Fibroblast of lung (primary cell): ENCODE data around the gene SORCS2. TPM values are rescaled to one million over a fixed set of nuclear protein-coding genes. Genes with fewer than 3 reads are reported as not detected.

Experiments
- DNase-seq, 2 donors: peaks; one replicate each; pipeline versions ENCODE4 v3.0.0 to v3.0.0-alpha.2; 2010; ENCODE audit warnings: low read depth in 2 of 2
- H2AFZ ChIP-seq: 2 replicates; pipeline ENCODE4 v1.5.1; 2012; ENCODE audit warnings: low read length, control low read depth, inconsistent platforms
- H3K27ac ChIP-seq: 2 replicates; pipeline ENCODE4 v1.5.1; 2011; ENCODE audit warnings: low read length, control low read depth; ENCODE audit not compliant: insufficient read depth
- H3K27me3 ChIP-seq: 2 replicates; pipeline ENCODE4 v1.5.1; 2011; ENCODE audit warnings: mild to moderate bottlenecking, low read length; ENCODE audit not compliant: control insufficient read depth, insufficient read depth
- H3K36me3 ChIP-seq: 2 replicates; pipeline ENCODE4 v1.5.1; 2011; ENCODE audit warnings: low read length; ENCODE audit not compliant: control insufficient read depth, insufficient read depth
- H3K4me1 ChIP-seq: 2 replicates; pipeline ENCODE4 v1.5.1; 2011; ENCODE audit warnings: low read length; ENCODE audit not compliant: control insufficient read depth, insufficient read depth; ENCODE audit errors: extremely low read depth
- H3K4me2 ChIP-seq: 2 replicates; pipeline ENCODE4 v1.5.1; 2011; ENCODE audit warnings: low read length, control low read depth; ENCODE audit not compliant: insufficient read depth; ENCODE audit errors: extremely low read depth
- H3K4me3 ChIP-seq, 4 experiments: fragments of 200-600 bp in 1 of 4; sonication (generic) in 1 of 4; replicated peaks in 1 of 4; 2 replicates each; pipeline ENCODE4 v1.5.1; 2011 to 2016; ENCODE audit warnings: low read length in 4 of 4, low read depth in 3 of 4, mild to moderate bottlenecking in 3 of 4, control low read depth in 2 of 4, inconsistent platforms in 1 of 4, mixed read lengths in 1 of 4; ENCODE audit not compliant: insufficient read depth in 1 of 4; ENCODE audit errors: control extremely low read depth in 1 of 4
- H3K79me2 ChIP-seq: 2 replicates; pipeline ENCODE4 v1.5.1; 2012; ENCODE audit warnings: mild to moderate bottlenecking, low read length, inconsistent platforms; ENCODE audit not compliant: control insufficient read depth, insufficient read depth
- H3K9ac ChIP-seq: 2 replicates; pipeline ENCODE4 v1.5.1; 2011; ENCODE audit warnings: mild to moderate bottlenecking, low read length, control low read depth; ENCODE audit not compliant: insufficient read depth
- H3K9me3 ChIP-seq: 2 replicates; pipeline ENCODE4 v1.5.1; 2012; ENCODE audit warnings: low read depth, low read length; ENCODE audit not compliant: control insufficient read depth, insufficient read depth
- H4K20me1 ChIP-seq: 2 replicates; pipeline ENCODE4 v1.5.1; 2011; ENCODE audit warnings: low read length; ENCODE audit not compliant: control insufficient read depth, insufficient read depth; ENCODE audit errors: extremely low read depth
- EZH2 ChIP-seq: IDR thresholded peaks from 2 replicates; pipeline ENCODE4 v1.5.1; 2012; ENCODE audit warnings: low read length, control low read depth, mild to moderate bottlenecking; ENCODE audit errors: missing control alignments
- polyA plus RNA-seq, 2 donors: library from polyadenylated mRNA; depleted of rRNA in 1 of 2; stranded (reverse) in 1 of 2; unstranded in 1 of 2; fragments of >200 nt; gene quantifications; 2 replicates each; pipeline ENCODE4 v1.2.1, GENCODE V29; 2011 to 2012; ENCODE audit warnings: missing spikeins in 1 of 2
- total RNA-seq: library from RNA; depleted of rRNA; stranded (reverse); fragments of >200 nt; gene quantifications from 2 replicates; pipeline ENCODE4 v1.2.1, GENCODE V29; 2014
- TF ChIP-seq, protein P1 (sequence below), 2 donors: IDR thresholded peaks in 1 of 2; conservative IDR thresholded peaks in 1 of 2; 1 replicate in 1 of 2; 2 replicates in 1 of 2; pipeline ENCODE4 v1.5.1; 2011 to 2012; ENCODE audit warnings: low read length in 2 of 2, control low read depth in 1 of 2, inconsistent platforms in 1 of 2, low read depth in 1 of 2, mild to moderate bottlenecking in 1 of 2

The SORCS2 gene
- total and polyA plus RNA-seq, 2 donors (not counting 1 experiment from before 2014, with no cell fraction given) = 0.17 to 0.41 TPM

DNA sequence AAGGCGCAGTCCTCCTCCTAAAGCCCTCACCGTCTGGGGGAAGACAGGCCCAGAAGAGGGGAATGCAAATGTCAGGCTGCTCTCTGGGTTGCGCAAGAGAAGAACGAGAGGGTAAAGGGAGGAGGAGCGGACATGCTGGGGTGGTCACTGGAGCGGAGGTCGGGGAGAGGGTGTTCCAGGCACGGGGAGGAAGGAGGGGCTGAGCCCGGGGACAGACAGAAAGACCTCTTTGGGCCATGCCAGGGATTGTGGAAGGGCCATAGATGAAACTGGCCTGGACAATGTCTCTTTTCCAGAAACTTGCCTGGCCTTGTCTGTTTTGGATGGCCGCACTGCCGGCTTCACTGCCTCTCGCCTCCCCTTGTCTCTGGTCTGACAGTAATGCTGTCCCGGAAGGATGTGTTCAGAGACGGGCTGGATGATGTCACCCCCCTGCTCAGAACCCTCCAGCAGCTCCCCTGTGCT lies 121.0 kb downstream of the SORCS2 start:
- Histone ChIP-seq H3K4me2 (no peak overlapping the region), H3K4me1 (no peaks in the 10 kb centered on the region), H3K79me2 (no peaks in the 10 kb centered on the region), H3K36me3 (no peaks in the 10 kb centered on the region), H3K27me3 (no peaks in the 10 kb centered on the region), H3K4me3 (no peak overlapping the region), H3K9me3 (no peaks in the 10 kb centered on the region), H2AFZ (no peak overlapping the region), H3K27ac (no peak overlapping the region), H3K9ac (no peak overlapping the region), H4K20me1 (no peaks in the 10 kb centered on the region)
- DNase-seq = no peak
- TF ChIP-seq EZH2 = no peak
- TF ChIP-seq, protein P1, sequence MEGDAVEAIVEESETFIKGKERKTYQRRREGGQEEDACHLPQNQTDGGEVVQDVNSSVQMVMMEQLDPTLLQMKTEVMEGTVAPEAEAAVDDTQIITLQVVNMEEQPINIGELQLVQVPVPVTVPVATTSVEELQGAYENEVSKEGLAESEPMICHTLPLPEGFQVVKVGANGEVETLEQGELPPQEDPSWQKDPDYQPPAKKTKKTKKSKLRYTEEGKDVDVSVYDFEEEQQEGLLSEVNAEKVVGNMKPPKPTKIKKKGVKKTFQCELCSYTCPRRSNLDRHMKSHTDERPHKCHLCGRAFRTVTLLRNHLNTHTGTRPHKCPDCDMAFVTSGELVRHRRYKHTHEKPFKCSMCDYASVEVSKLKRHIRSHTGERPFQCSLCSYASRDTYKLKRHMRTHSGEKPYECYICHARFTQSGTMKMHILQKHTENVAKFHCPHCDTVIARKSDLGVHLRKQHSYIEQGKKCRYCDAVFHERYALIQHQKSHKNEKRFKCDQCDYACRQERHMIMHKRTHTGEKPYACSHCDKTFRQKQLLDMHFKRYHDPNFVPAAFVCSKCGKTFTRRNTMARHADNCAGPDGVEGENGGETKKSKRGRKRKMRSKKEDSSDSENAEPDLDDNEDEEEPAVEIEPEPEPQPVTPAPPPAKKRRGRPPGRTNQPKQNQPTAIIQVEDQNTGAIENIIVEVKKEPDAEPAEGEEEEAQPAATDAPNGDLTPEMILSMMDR (conservative IDR thresholded peaks at IDR 0.05 in 1 of 2, IDR thresholded peaks at IDR 0.05 in 1 of 2; ENCODE audit: low read depth in 1 of 2, low read length in 2 of 2) = no peak

DNA sequence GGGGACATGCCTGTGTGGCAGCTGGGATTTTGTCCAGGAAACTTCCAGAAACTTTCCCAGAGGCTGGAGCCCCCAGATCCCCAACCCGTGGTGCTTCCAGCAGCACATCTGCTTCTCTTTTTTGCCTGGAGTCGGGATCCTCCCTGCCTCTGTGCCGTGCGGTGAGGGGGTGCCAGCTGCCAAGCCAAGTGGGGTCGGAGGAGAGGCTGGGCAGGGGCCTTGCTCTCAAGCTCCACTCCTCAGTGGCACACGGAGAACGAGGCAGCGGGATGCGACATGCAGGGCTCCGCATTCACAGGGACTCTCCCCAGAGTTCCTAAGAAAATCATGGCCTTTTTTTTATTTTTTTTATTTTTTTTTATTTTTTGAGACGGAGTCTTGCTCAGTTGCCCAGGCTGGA lies 121.7 kb downstream of the SORCS2 start:
- TF ChIP-seq, protein P1 (conservative IDR thresholded peaks at IDR 0.05 in 1 of 2, IDR thresholded peaks at IDR 0.05 in 1 of 2; ENCODE audit: low read depth in 1 of 2, low read length in 2 of 2) = no peak
- TF ChIP-seq EZH2 = no peak
- DNase-seq = no peak
- H3K4me2 ChIP-seq = no peak overlapping the region
- no peak overlapping the region for H2AFZ ChIP-seq
- no peaks in the 10 kb centered on the region for H3K79me2 ChIP-seq
- no peak overlapping the region for H3K27ac ChIP-seq
- no peaks in the 10 kb centered on the region for H4K20me1 ChIP-seq
- H3K27me3 ChIP-seq = no peaks in the 10 kb centered on the region
- no peaks in the 10 kb centered on the region for H3K9me3 ChIP-seq
- no peak overlapping the region for H3K4me3 ChIP-seq
- no peaks in the 10 kb centered on the region for H3K4me1 ChIP-seq
- H3K36me3 ChIP-seq = no peaks in the 10 kb centered on the region
- H3K9ac ChIP-seq = no peak overlapping the region

DNA sequence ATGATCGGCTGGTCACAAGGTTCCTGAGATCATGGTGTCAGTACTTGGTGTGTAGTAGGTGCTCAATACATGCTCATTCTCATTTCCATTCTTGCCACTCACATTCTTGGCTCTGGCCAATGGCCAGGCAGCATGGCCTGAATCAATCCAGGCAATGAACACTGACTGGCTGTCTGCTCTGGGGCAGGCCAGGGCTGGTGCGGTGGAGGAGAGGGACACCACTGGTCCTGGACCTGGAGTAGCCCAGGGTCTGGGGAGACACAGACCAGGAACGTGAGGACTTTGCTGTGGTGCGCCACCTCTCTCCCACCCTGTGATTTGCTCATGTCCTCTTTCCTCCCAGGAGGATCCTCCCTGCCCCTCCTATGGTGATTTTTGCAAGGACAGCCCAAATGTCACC lies 122.9 kb downstream of the SORCS2 start:
- TF ChIP-seq, protein P1 (conservative IDR thresholded peaks at IDR 0.05 in 1 of 2, IDR thresholded peaks at IDR 0.05 in 1 of 2; ENCODE audit: low read depth in 1 of 2, low read length in 2 of 2) = no peak
- TF ChIP-seq EZH2 = no peak
- no peaks in the 10 kb centered on the region for H3K36me3 ChIP-seq
- no peaks in the 10 kb centered on the region for H3K79me2 ChIP-seq
- H3K4me2 ChIP-seq = no peak overlapping the region
- no peak overlapping the region for H3K27ac ChIP-seq
- H3K9ac ChIP-seq = no peak overlapping the region
- H4K20me1 ChIP-seq = no peaks in the 10 kb centered on the region
- H3K27me3 ChIP-seq = no peaks in the 10 kb centered on the region
- no peaks in the 10 kb centered on the region for H3K4me1 ChIP-seq
- no peak overlapping the region for H2AFZ ChIP-seq
- no peaks in the 10 kb centered on the region for H3K9me3 ChIP-seq
- no peak overlapping the region for H3K4me3 ChIP-seq
- DNase-seq = no peak
